ENCODE data around the gene FOSB. TPM values are rescaled to one million over a fixed set of nuclear protein-coding genes. Genes with fewer than 3 reads are reported as not detected.

The FOSB gene
- total and polyA plus RNA-seq, 2 donors from 2014 or later: 0.73 to 0.98 TPM

GRCh38 chr19:45455707-45456499 is 11.9 kb upstream of the FOSB start:
- TF ChIP-seq, protein P1, sequence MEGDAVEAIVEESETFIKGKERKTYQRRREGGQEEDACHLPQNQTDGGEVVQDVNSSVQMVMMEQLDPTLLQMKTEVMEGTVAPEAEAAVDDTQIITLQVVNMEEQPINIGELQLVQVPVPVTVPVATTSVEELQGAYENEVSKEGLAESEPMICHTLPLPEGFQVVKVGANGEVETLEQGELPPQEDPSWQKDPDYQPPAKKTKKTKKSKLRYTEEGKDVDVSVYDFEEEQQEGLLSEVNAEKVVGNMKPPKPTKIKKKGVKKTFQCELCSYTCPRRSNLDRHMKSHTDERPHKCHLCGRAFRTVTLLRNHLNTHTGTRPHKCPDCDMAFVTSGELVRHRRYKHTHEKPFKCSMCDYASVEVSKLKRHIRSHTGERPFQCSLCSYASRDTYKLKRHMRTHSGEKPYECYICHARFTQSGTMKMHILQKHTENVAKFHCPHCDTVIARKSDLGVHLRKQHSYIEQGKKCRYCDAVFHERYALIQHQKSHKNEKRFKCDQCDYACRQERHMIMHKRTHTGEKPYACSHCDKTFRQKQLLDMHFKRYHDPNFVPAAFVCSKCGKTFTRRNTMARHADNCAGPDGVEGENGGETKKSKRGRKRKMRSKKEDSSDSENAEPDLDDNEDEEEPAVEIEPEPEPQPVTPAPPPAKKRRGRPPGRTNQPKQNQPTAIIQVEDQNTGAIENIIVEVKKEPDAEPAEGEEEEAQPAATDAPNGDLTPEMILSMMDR (IDR thresholded peaks at IDR 0.05; ENCODE audit: borderline replicate concordance, extremely low read depth, insufficient read depth): no peak
- no peak overlapping the region for H3K4me3 ChIP-seq (ENCODE audit: low read length in 3 of 3)
- FAIRE-seq (no peak), DNase-seq (peak; percentile 91 to 97 (median 92))
- no peaks in the 10 kb centered on the region for H3K36me3 ChIP-seq (ENCODE audit: control insufficient read depth in 2 of 3, insufficient read depth in 3 of 3, low read length in 3 of 3)
- H3K9ac ChIP-seq (ENCODE audit: low read length in 3 of 3): peak overlapping the region in 2 of 3 donors; percentile 16 to 58
- peaks cover 0 to 17% (median 0%) of the 10 kb centered on the region in 3 donors for H3K4me1 ChIP-seq (ENCODE audit: control insufficient read depth in 2 of 3, insufficient read depth in 2 of 3, low read depth in 1 of 3, low read length in 3 of 3)
- intact Hi-C loops (cut with DNase I): no loop called here
- no peaks in the 10 kb centered on the region for H3K9me3 ChIP-seq (ENCODE audit: control insufficient read depth in 2 of 3, insufficient read depth in 1 of 3, low read length in 3 of 3)
- H3K27me3 ChIP-seq (ENCODE audit: control insufficient read depth, insufficient read depth, low read length): no peaks in the 10 kb centered on the region
- H3K27ac ChIP-seq (ENCODE audit: low read depth in 2 of 2, low read length in 2 of 2): peak overlapping the region; percentile 87 to 93

- intact Hi-C loops (cut with DNase I): no loop called here
- DNase-seq (no peak), FAIRE-seq (no peak)
- Histone ChIP-seq H3K27me3 (ENCODE audit: control insufficient read depth, insufficient read depth, low read length) (no peaks in the 10 kb centered on the region), H3K4me3 (ENCODE audit: low read length in 3 of 3) (no peak overlapping the region), H3K9ac (ENCODE audit: low read length in 3 of 3) (peak overlapping the region in 1 of 3 donors; percentile 58), H3K36me3 (ENCODE audit: control insufficient read depth in 2 of 3, insufficient read depth in 3 of 3, low read length in 3 of 3) (no peaks in the 10 kb centered on the region), H3K4me1 (ENCODE audit: control insufficient read depth in 2 of 3, insufficient read depth in 2 of 3, low read depth in 1 of 3, low read length in 3 of 3) (peaks cover 0 to 13% (median 0%) of the 10 kb centered on the region in 3 donors), H3K27ac (ENCODE audit: low read depth in 2 of 2, low read length in 2 of 2) (peak overlapping the region; percentile 87 to 93), H3K9me3 (ENCODE audit: control insufficient read depth in 2 of 3, insufficient read depth in 1 of 3, low read length in 3 of 3) (no peaks in the 10 kb centered on the region)
- TF ChIP-seq, protein P1 (IDR thresholded peaks at IDR 0.05; ENCODE audit: borderline replicate concordance, extremely low read depth, insufficient read depth): no peak
Measured at GRCh38 chr19:45456500-45456815, 11.3 kb upstream of the FOSB start.

DNA sequence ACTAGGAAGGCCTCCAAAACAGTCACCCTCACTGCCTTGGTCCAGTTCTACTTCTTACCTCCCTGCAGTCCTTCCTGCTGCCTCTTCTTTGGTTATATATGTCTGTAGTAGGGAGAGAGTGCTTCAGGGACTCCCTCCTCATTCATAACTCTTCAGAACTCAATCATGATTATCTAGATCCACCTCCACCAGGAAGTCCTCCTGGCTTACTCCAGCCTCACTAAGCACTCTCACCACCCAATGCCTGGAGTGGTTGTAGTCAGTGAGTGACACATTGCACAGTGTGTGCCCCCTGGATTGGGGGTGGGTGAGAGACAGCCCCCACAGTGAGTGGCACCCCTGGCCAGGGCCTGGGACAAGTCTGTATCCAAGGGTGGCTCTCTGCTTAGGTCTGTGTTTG is 10.0 kb upstream of the FOSB start:
- TF ChIP-seq, protein P1 (IDR thresholded peaks at IDR 0.05; ENCODE audit: borderline replicate concordance, extremely low read depth, insufficient read depth): no peak
- intact Hi-C loops (cut with DNase I): no loop called here
- Histone ChIP-seq H3K27ac (ENCODE audit: low read depth in 2 of 2, low read length in 2 of 2) (no peak overlapping the region), H3K4me1 (ENCODE audit: control insufficient read depth in 2 of 3, insufficient read depth in 2 of 3, low read depth in 1 of 3, low read length in 3 of 3) (peaks cover 0 to 12% (median 0%) of the 10 kb centered on the region in 3 donors), H3K4me3 (ENCODE audit: low read length in 3 of 3) (no peak overlapping the region), H3K36me3 (ENCODE audit: control insufficient read depth in 2 of 3, insufficient read depth in 3 of 3, low read length in 3 of 3) (no peaks in the 10 kb centered on the region), H3K9ac (ENCODE audit: low read length in 3 of 3) (no peak overlapping the region), H3K27me3 (ENCODE audit: control insufficient read depth, insufficient read depth, low read length) (no peaks in the 10 kb centered on the region), H3K9me3 (ENCODE audit: control insufficient read depth in 2 of 3, insufficient read depth in 1 of 3, low read length in 3 of 3) (no peaks in the 10 kb centered on the region)
- DNase-seq (no peak), FAIRE-seq (no peak)

Data from kidney (tissue), 14 donors.